ENCODE data around the gene RNF183.

GRCh38 chr9:113313261-113313660 lies 10.1 kb upstream of the RNF183 start:
- TF ChIP-seq CTCF (IDR thresholded peaks at IDR 0.05), result no peak
- TF ChIP-seq POLR2AphosphoS5 (IDR thresholded peaks at IDR 0.05; ENCODE audit: low read depth, low read length), result no peak
- no peak for TF ChIP-seq REST (IDR thresholded peaks at IDR 0.05; ENCODE audit: insufficient read depth in 1 of 2, low read depth in 2 of 2, low read length in 1 of 2)
- no peak for TF ChIP-seq SIN3A (IDR thresholded peaks at IDR 0.05; ENCODE audit: borderline replicate concordance, insufficient read depth, low read depth, low read length)
